Breast epithelium (tissue), 3 donors: Measurements from ENCODE around the gene FAM24A.
"Not testable (repeated sequence)": the region's sequence is repeated elsewhere in the genome, so short reads cannot be mapped to it uniquely, and the experiment has no call there.

Experiments used
- POLR2AphosphoS5 ChIP-seq, 3 donors: sonication (generic); formaldehyde crosslinking; IDR thresholded peaks; one replicate each; pipeline ENCODE4 v1.6.1; 2017; ENCODE audit warnings: antibody characterized with exemption in 3 of 3
- TF ChIP-seq, protein P1 (sequence below), 3 donors: fragments of 450-650 bp; IDR thresholded peaks; one replicate each; pipeline ENCODE4 v1.5.1; 2016 to 2017; ENCODE audit warnings: antibody characterized with exemption in 3 of 3, mild to moderate bottlenecking in 3 of 3, moderate library complexity in 3 of 3

DNA sequence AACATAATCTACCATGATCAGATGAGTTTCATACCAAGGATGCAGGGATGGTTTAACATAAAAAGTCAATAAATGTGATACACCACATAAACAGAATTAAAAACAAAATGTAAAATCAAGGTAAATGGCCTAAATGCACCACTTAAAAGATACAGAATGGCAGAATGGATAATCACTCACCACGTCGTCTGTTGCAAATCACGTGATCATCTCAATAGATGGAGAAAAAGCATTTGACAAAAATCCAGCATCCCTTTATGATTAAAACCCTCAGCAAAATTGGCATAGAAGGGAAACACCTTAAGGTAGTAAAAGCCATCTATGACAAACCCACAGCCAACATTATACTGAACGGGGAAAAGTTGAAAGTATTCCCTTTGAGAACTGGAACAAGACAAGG is 6.5 kb upstream of the FAM24A start:
- TF ChIP-seq, protein P1, sequence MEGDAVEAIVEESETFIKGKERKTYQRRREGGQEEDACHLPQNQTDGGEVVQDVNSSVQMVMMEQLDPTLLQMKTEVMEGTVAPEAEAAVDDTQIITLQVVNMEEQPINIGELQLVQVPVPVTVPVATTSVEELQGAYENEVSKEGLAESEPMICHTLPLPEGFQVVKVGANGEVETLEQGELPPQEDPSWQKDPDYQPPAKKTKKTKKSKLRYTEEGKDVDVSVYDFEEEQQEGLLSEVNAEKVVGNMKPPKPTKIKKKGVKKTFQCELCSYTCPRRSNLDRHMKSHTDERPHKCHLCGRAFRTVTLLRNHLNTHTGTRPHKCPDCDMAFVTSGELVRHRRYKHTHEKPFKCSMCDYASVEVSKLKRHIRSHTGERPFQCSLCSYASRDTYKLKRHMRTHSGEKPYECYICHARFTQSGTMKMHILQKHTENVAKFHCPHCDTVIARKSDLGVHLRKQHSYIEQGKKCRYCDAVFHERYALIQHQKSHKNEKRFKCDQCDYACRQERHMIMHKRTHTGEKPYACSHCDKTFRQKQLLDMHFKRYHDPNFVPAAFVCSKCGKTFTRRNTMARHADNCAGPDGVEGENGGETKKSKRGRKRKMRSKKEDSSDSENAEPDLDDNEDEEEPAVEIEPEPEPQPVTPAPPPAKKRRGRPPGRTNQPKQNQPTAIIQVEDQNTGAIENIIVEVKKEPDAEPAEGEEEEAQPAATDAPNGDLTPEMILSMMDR (IDR thresholded peaks at IDR 0.05) = not testable (repeated sequence)
- TF ChIP-seq POLR2AphosphoS5 (IDR thresholded peaks at IDR 0.05) = not testable (repeated sequence)
